SU-DHL-6 (cell line): ENCODE results near the gene B3GALNT1.

Experiments used
- CTCF ChIP-seq: fragments of 200-600 bp; sonication (generic); IDR thresholded peaks from one replicate; pipeline ENCODE4 v1.5.1; 2017; ENCODE audit warnings: antibody characterized with exemption, mild to moderate bottlenecking, low read length, moderate library complexity; ENCODE audit not compliant: insufficient read depth, poor library complexity, severe bottlenecking
- EZH2phosphoT487 ChIP-seq: fragments of 200-600 bp; sonication (generic), shearing (Covaris generic); conservative IDR thresholded peaks from 2 replicates; pipeline ENCODE4 v1.6.1; 2018; ENCODE audit warnings: mild to moderate bottlenecking, antibody characterized with exemption, low read length, moderate library complexity, mixed read lengths

DNA sequence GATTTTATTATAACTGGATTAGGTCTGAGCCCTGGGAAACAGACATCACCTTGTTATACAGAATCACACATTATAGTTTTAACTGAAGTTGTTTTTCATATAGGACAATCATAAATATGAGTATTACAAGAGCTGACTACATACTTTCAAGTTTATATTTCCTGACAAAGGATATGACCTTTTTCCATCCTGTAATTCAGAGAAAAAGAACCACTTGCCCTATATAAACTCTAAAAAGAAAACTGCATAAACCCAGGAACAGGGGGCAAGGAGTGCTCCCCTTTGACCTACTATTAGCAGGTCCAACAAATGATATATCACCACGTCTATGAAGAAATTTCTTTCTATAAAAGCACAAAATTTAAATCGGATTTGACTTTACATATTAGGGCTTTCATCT lies 20.9 kb downstream of the B3GALNT1 start:
- no peak for TF ChIP-seq CTCF
- no peak for TF ChIP-seq EZH2phosphoT487
